Stimulated activated CD8-positive, alpha-beta memory T cell treated with anti-CD3 and anti-CD28 coated beads, Interleukin-15, amount 100 ng/mL, for 24 hours (primary cell): ENCODE results near the gene RWDD4.

ENCODE experiments used
- DNase-seq: peaks from one replicate; pipeline ENCODE4 v3.0.0-alpha.2; 2020; ENCODE audit warnings: low read depth

The RWDD4 gene

GRCh38 chr4:183600189-183600685, 58.7 kb downstream of the RWDD4 start:
- DNase-seq = no peak

- no peak for DNase-seq
These were observed 59.3 kb downstream of the RWDD4 start for GRCh38 chr4:183599690-183600089.

- DNase-seq = no peak
These were observed 59.7 kb downstream of the RWDD4 start for GRCh38 chr4:183599284-183599683.

GRCh38 chr4:183596067-183596757, 62.8 kb downstream of the RWDD4 start:
- no peak for DNase-seq

DNA sequence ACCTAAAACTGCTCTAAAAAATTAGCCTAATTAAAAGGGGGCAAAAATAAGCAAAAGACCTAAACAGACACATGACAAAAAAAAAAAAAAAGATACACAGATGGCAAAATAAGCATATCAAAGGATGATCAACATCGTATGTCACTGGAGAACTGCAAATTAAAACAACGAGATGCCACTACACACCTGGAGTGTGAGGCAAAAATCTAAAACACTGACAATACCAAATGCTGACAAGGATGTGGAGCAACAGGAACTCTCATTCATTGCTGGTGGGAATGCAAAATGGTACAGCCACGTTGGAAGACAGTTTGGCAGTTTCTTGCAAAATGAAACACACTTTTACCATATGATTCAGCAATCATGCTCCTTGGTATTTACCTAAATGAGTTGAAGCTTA, 64.2 kb downstream of the RWDD4 start:
- DNase-seq = no peak

DNA sequence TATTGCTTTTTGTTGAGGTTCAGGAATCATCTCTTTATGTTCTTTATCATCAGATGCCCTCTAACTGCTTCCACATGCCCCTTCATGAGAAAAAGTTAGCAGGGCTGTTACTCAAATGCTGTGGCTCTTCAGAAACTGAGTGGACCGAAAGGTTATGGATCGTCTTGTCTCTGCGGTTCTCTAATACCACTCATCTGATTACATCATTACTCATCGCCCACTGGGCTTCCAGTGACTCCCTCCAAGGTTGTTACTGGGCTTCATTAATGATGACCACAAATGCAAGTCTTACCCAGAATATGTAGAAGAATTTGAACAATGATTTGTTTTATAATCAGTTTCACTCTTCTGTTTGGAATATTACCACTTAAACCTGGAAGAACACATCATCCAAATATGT, 67.7 kb downstream of the RWDD4 start:
- DNase-seq = no peak
